Measurements from ENCODE around the gene ISLR2.
A peak's percentile ranks its signal among the peaks of the same experiment; 100 is the strongest.
"Not testable (repeated sequence)": the region's sequence is repeated elsewhere in the genome, so short reads cannot be mapped to it uniquely, and the experiment has no call there.

The ISLR2 gene

GRCh38 chr15:74130155-74130848 lies at the start of gene ISLR2:
ISLR2 (plus strand) TSS chr15:74130586; CDS start chr15:74132755, 2,169 bp downstream.
- Histone ChIP-seq H3K36me3 (ENCODE audit: insufficient read depth, low read length) (no peaks in the 10 kb centered on the region), H3K4me3 (ENCODE audit: low read depth, low read length) (peak within 1 kb of the TSS; percentile 56), H2AFZ (ENCODE audit: low read length, unreplicated experiment) (peak within 1 kb of the TSS; percentile 7), H3K4me1 (ENCODE audit: control insufficient read depth, insufficient read depth, low read length, unreplicated experiment) (peaks cover 5% of the 10 kb centered on the region), H3K79me2 (ENCODE audit: control insufficient read depth, insufficient read depth, low read length, unreplicated experiment) (no peaks in the 10 kb centered on the region), H3K27ac (ENCODE audit: low read depth, low read length) (no peak within 1 kb of the TSS), H3K27me3 (ENCODE audit: insufficient read depth, low read length) (peaks cover 74% of the 10 kb centered on the region)

DNA sequence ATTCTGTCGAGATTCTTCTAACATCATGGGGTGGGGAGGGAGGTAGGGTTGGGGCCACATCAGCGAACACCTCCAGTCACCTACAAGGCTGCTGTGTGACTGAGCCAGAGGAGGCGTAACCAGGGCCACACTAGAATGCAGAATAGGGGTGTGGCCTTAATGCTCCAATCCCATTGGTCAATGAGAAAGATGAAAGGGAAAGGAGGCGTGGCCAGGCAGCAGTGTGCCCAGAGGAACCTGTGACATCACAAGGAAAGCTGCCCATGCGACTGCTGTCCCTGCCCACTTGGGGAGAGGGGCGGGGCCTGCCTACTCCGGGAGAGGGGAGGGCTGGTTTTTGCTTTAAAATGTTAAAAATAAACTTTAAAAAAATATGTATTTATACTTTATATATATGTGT lies 47.9 kb upstream of the ISLR2 start, which contains the start of gene GOLGA6A:
Gene GOLGA6A (minus strand): TSS at position 101 of the 400 bp plus-strand sequence. CDS start 41 bp downstream, at position 60.
- H3K79me2 ChIP-seq (ENCODE audit: control insufficient read depth, insufficient read depth, low read length, unreplicated experiment); H3K27me3 ChIP-seq (ENCODE audit: insufficient read depth, low read length); H3K4me1 ChIP-seq (ENCODE audit: control insufficient read depth, insufficient read depth, low read length, unreplicated experiment); H3K36me3 ChIP-seq (ENCODE audit: insufficient read depth, low read length); H3K4me3 ChIP-seq (ENCODE audit: low read depth, low read length); H2AFZ ChIP-seq (ENCODE audit: low read length, unreplicated experiment); H3K27ac ChIP-seq (ENCODE audit: low read depth, low read length): not testable (repeated sequence)

- H3K4me1 ChIP-seq (ENCODE audit: control insufficient read depth, insufficient read depth, low read length, unreplicated experiment); H3K27me3 ChIP-seq (ENCODE audit: insufficient read depth, low read length); H3K4me3 ChIP-seq (ENCODE audit: low read depth, low read length); H3K27ac ChIP-seq (ENCODE audit: low read depth, low read length); H2AFZ ChIP-seq (ENCODE audit: low read length, unreplicated experiment); H3K36me3 ChIP-seq (ENCODE audit: insufficient read depth, low read length); H3K79me2 ChIP-seq (ENCODE audit: control insufficient read depth, insufficient read depth, low read length, unreplicated experiment): not testable (repeated sequence)
Measured at GRCh38 chr15:74094567-74094966, 35.8 kb upstream of the ISLR2 start.

DNA sequence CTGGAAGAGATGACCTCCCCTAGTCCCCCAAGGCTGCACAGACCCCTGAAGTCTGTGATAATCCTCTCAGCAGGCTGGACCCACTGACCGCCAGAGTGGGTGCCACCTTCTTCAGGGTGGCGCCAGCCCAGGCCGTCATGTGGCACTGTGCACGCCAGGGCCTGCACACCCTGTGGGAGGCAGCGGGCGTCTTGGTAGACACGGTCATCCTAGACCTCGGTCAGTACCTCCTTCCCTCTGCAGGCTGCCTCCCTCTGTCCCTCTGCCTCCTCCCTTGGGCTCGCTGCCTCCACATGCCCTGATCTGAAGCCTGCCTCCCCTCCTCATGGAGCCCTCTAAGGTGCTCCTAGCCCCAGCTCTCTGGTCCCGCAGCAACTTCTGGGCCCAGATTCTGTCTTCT lies 34.8 kb upstream of the ISLR2 start:
- not testable (repeated sequence) for H3K36me3 ChIP-seq (ENCODE audit: insufficient read depth, low read length); H3K4me1 ChIP-seq (ENCODE audit: control insufficient read depth, insufficient read depth, low read length, unreplicated experiment); H3K27ac ChIP-seq (ENCODE audit: low read depth, low read length); H3K4me3 ChIP-seq (ENCODE audit: low read depth, low read length); H2AFZ ChIP-seq (ENCODE audit: low read length, unreplicated experiment); H3K27me3 ChIP-seq (ENCODE audit: insufficient read depth, low read length); H3K79me2 ChIP-seq (ENCODE audit: control insufficient read depth, insufficient read depth, low read length, unreplicated experiment)

DNA sequence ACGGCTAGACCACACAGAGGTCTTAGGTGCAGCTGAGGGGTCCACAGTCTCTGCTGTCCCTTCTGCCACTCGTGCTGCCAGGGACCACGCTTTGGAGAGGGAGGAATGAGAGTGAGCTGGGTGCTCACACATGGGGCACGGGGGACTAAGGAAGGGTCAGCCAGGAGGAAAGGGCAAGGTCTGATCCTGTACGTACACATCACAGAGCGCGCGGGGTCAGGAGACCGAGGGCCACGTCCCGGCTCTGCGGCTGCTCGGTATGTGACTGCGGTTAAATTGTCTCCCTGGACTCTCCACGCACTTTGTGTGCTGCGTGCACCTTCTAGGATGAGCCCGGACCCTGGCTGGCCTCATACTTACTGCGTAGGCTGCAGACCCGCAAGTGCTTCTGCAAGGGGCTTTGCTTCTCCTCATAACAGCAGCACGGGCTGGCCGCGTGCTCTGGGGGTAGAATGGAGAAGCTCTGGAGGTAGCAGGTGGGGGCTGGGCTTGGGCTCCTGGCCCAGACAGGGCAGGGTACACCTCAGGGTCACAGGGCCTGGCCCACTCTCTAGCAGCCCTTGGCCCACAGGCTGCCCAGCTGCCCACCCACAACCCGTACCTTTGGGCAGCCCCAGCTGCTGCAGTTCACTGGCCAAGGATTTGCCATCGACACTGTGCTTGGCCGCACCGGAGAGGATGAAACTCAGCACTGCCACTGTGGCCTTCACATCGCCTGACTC lies 33.5 kb upstream of the ISLR2 start:
- H3K36me3 ChIP-seq (ENCODE audit: insufficient read depth, low read length); H3K79me2 ChIP-seq (ENCODE audit: control insufficient read depth, insufficient read depth, low read length, unreplicated experiment); H2AFZ ChIP-seq (ENCODE audit: low read length, unreplicated experiment); H3K4me1 ChIP-seq (ENCODE audit: control insufficient read depth, insufficient read depth, low read length, unreplicated experiment); H3K27me3 ChIP-seq (ENCODE audit: insufficient read depth, low read length); H3K4me3 ChIP-seq (ENCODE audit: low read depth, low read length); H3K27ac ChIP-seq (ENCODE audit: low read depth, low read length): not testable (repeated sequence)

DNA sequence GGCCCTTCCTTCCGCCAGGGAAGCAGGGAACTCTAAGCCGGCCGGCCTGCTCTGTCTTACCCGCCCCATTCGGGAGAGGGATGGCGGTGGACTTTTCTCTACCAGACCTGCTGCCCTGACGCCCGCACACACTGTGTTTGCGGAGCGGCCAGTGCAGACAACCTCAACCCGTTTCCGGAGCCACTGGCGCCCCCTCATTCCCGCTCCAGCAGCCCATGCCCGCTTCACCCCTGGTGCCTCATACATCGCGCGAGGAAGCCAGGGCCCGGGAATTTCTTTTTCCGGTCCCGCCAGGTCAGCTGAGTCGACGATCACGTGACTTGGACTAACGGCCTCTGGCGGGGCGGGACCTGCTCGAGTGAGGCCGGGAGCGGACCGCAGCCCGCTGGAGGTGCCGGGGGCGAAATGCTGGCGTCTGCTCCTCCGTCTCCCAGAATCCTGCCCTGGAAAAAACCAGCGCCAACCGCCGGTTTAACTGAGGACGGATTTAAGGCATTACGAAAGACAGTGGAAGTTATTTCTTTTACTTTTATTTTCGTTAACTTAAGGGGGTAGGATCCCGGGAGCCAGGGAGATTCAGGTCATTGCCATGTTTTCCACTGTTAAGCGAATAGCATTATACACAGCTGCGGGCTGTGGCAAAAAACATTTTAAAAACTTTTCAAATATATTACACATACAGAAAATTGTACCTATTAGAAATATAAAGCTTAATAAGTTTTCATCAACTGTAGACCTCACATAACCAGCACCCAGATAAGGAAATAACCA lies 30.2 kb upstream of the ISLR2 start:
- Histone ChIP-seq H3K4me3 (ENCODE audit: low read depth, low read length) (peak overlapping the region; percentile 76), H2AFZ (ENCODE audit: low read length, unreplicated experiment) (peak overlapping the region; percentile 14)
- H3K36me3 ChIP-seq (ENCODE audit: insufficient read depth, low read length); H3K27ac ChIP-seq (ENCODE audit: low read depth, low read length); H3K79me2 ChIP-seq (ENCODE audit: control insufficient read depth, insufficient read depth, low read length, unreplicated experiment); H3K27me3 ChIP-seq (ENCODE audit: insufficient read depth, low read length); H3K4me1 ChIP-seq (ENCODE audit: control insufficient read depth, insufficient read depth, low read length, unreplicated experiment): not testable (repeated sequence)

GRCh38 chr15:74108111-74108510 lies 22.3 kb upstream of the ISLR2 start:
- Histone ChIP-seq H3K79me2 (ENCODE audit: control insufficient read depth, insufficient read depth, low read length, unreplicated experiment) (no peaks in the 10 kb centered on the region), H3K4me3 (ENCODE audit: low read depth, low read length) (no peak overlapping the region), H3K27ac (ENCODE audit: low read depth, low read length) (no peak overlapping the region), H3K36me3 (ENCODE audit: insufficient read depth, low read length) (no peaks in the 10 kb centered on the region), H3K4me1 (ENCODE audit: control insufficient read depth, insufficient read depth, low read length, unreplicated experiment) (no peaks in the 10 kb centered on the region), H3K27me3 (ENCODE audit: insufficient read depth, low read length) (no peaks in the 10 kb centered on the region), H2AFZ (ENCODE audit: low read length, unreplicated experiment) (no peak overlapping the region)

DNA sequence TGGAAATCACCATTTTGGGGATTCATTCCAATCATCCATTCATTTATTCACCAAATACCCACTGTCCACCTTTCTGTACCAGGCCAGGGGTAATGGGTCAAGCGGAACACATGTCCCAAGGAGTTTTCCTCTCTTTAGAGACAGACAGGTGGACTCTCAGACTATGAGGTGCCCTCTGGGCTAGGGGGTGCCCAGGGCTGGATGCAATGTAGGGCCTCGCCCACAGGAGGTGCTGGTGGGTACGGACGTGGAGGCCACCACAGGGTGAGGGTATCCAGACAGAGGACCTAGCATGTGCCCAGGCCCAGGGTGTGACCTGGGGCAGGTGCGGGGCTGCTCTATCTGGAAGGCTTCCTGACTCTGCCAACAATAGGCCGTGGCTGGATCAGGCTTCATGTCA lies 21.8 kb upstream of the ISLR2 start:
- not testable (repeated sequence) for H3K4me3 ChIP-seq (ENCODE audit: low read depth, low read length); H3K27ac ChIP-seq (ENCODE audit: low read depth, low read length); H3K4me1 ChIP-seq (ENCODE audit: control insufficient read depth, insufficient read depth, low read length, unreplicated experiment); H3K36me3 ChIP-seq (ENCODE audit: insufficient read depth, low read length); H3K27me3 ChIP-seq (ENCODE audit: insufficient read depth, low read length); H2AFZ ChIP-seq (ENCODE audit: low read length, unreplicated experiment); H3K79me2 ChIP-seq (ENCODE audit: control insufficient read depth, insufficient read depth, low read length, unreplicated experiment)

GRCh38 chr15:74109713-74110112 lies 20.7 kb upstream of the ISLR2 start:
- H3K4me1 ChIP-seq (ENCODE audit: control insufficient read depth, insufficient read depth, low read length, unreplicated experiment) = no peaks in the 10 kb centered on the region

DNA sequence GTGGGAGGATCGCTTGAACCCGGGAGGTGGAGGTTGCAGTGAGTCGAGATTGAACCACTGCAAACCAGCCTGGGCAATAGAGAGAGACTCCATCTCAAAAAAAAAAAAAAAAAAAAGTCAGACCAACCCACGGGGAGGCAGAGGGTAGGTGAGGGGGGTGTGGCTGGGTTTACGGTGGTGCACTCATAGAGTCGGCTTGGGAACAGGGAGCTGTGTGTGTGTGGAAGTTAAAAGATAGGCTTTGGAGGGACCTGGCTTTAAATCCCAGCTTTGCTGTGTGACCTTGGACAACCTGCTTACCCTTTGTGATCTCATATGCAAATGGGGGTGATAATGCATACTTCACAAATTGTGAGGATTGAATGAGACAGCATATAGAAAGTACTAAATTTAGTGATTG lies 10.0 kb upstream of the ISLR2 start:
- no peak overlapping the region for H3K27ac ChIP-seq (ENCODE audit: low read depth, low read length)
- H3K4me1 ChIP-seq (ENCODE audit: control insufficient read depth, insufficient read depth, low read length, unreplicated experiment) = no peaks in the 10 kb centered on the region
- no peak overlapping the region for H2AFZ ChIP-seq (ENCODE audit: low read length, unreplicated experiment)
- H3K27me3 ChIP-seq (ENCODE audit: insufficient read depth, low read length) = peaks cover 45% of the 10 kb centered on the region
- no peaks in the 10 kb centered on the region for H3K36me3 ChIP-seq (ENCODE audit: insufficient read depth, low read length)
- H3K79me2 ChIP-seq (ENCODE audit: control insufficient read depth, insufficient read depth, low read length, unreplicated experiment) = no peaks in the 10 kb centered on the region
- no peak overlapping the region for H3K4me3 ChIP-seq (ENCODE audit: low read depth, low read length)

More at GRCh38 chr15:74109713-74110112, 20.7 kb upstream of the ISLR2 start:
- Histone ChIP-seq H2AFZ (ENCODE audit: low read length, unreplicated experiment) (no peak overlapping the region), H3K4me3 (ENCODE audit: low read depth, low read length) (no peak overlapping the region), H3K79me2 (ENCODE audit: control insufficient read depth, insufficient read depth, low read length, unreplicated experiment) (no peaks in the 10 kb centered on the region), H3K36me3 (ENCODE audit: insufficient read depth, low read length) (no peaks in the 10 kb centered on the region), H3K27ac (ENCODE audit: low read depth, low read length) (no peak overlapping the region), H3K27me3 (ENCODE audit: insufficient read depth, low read length) (no peaks in the 10 kb centered on the region)
